Transverse colon (tissue), 4 donors: ENCODE measurements around the gene KRTAP4-9. TPM values are rescaled to one million over a fixed set of nuclear protein-coding genes. Genes with fewer than 3 reads are reported as not detected.
"Not testable (repeated sequence)": the region's sequence is repeated elsewhere in the genome, so short reads cannot be mapped to it uniquely, and the experiment has no call there.

Source experiments
- DNase-seq: peaks from one replicate; pipeline ENCODE4 v3.0.0-alpha.2; 2019
- H3K27ac ChIP-seq, 4 donors: fragments of 200-600 bp; sonication (generic); 2 replicates each; pipeline ENCODE4 v1.5.1; 2016 to 2018; ENCODE audit warnings: inconsistent platforms in 4 of 4
- H3K27me3 ChIP-seq: fragments of 200-600 bp; sonication (generic); 2 replicates; pipeline ENCODE4 v1.5.1; 2017; ENCODE audit warnings: inconsistent platforms
- H3K36me3 ChIP-seq, 4 donors: fragments of 200-600 bp; sonication (generic); 2 replicates each; pipeline ENCODE4 v1.5.1; 2017 to 2019; ENCODE audit warnings: inconsistent platforms in 4 of 4
- H3K4me1 ChIP-seq, 4 donors: fragments of 200-600 bp; sonication (generic); 2 replicates each; pipeline ENCODE4 v1.5.1; 2017 to 2020; ENCODE audit warnings: inconsistent platforms in 4 of 4
- H3K4me3 ChIP-seq, 4 donors: fragments of 200-600 bp; sonication (generic); 1 replicate in 1 of 4; 2 replicates in 3 of 4; pipeline versions ENCODE4 v1.5.1 to v1.6.1; 2017 to 2019; ENCODE audit warnings: inconsistent platforms in 4 of 4
- H3K9me3 ChIP-seq, 2 donors: fragments of 200-600 bp; sonication (generic); 2 replicates each; pipeline ENCODE4 v1.5.1; 2017 to 2019; ENCODE audit warnings: inconsistent platforms in 2 of 2
- CTCF ChIP-seq, 5 experiments: fragments of 200-600 bp in 3 of 5; fragments of 450-650 bp in 2 of 5; sonication (generic) in 3 of 5; IDR thresholded peaks; 1 replicate in 2 of 5; 2 replicates in 3 of 5; pipeline ENCODE4 v1.5.1; 2016 to 2017; ENCODE audit warnings: antibody characterized with exemption in 5 of 5, inconsistent platforms in 3 of 5, mild to moderate bottlenecking in 2 of 5, moderate library complexity in 1 of 5
- EP300 ChIP-seq: sonication (generic); formaldehyde crosslinking; IDR thresholded peaks from one replicate; pipeline ENCODE4 v1.6.1; 2017; ENCODE audit warnings: antibody characterized with exemption, low read depth
- POLR2A ChIP-seq: fragments of 450-650 bp; IDR thresholded peaks from one replicate; pipeline ENCODE4 v1.6.1; 2016; ENCODE audit warnings: antibody characterized with exemption, mild to moderate bottlenecking, moderate library complexity
- POLR2AphosphoS5 ChIP-seq, 3 donors: sonication (generic); formaldehyde crosslinking; IDR thresholded peaks; one replicate each; pipeline ENCODE4 v1.6.1; 2016; ENCODE audit warnings: antibody characterized with exemption in 3 of 3
- WGBS, 2 donors: methylation state at CpG; one replicate each; pipeline ENCODE4 v1.1.5; 2018; ENCODE audit warnings: low coverage in 1 of 2; 5-methylcytosine and 5-hydroxymethylcytosine counted together
- in situ Hi-C, 4 donors: fragments of 200-750 bp; cut with MboI; loops; one replicate each; pipeline versions ENCODE4 v1.15.0 to v1.15.1; 2017; ENCODE audit warnings: low sequenced_read_pairs in 3 of 4, low pct_ligation_motif_present in 1 of 4, low pct_unique_long_range_greater_than_20kb in 1 of 4
- intact Hi-C: fragments of 100-400 bp; cut with DNase I; formaldehyde crosslinking; loops from one replicate; pipeline ENCODE4 v1.15.1; 2023; ENCODE audit warnings: low total_unique reads
- total RNA-seq, 4 donors: library from RNA; depleted of rRNA; stranded (reverse); fragments of >200 nt; gene quantifications; one replicate each; pipeline ENCODE4 v1.1.0, GENCODE V29; 2016

The KRTAP4-9 gene
- total RNA-seq, 4 donors from 2014 or later, result not detected

GRCh38 chr17:41073676-41074075 lies 31.5 kb upstream of the KRTAP4-9 start:
- Histone ChIP-seq H3K4me3 (no peak overlapping the region), H3K27me3 (peaks cover 8% of the 10 kb centered on the region), H3K9me3 (no peaks in the 10 kb centered on the region), H3K4me1 (no peaks in the 10 kb centered on the region), H3K36me3 (no peaks in the 10 kb centered on the region), H3K27ac (no peak overlapping the region)
- intact Hi-C loops (no loop called here), in situ Hi-C loops (no loop called here)
- TF ChIP-seq POLR2AphosphoS5 (IDR thresholded peaks at IDR 0.05) (no peak), EP300 (no peak), POLR2A (no peak), CTCF (IDR thresholded peaks at IDR 0.05) (no peak)
- 69 to 88% methylated on average over 2 of the region's 2 CpGs for WGBS, 2 donors
- DNase-seq, result no peak

- H3K27ac ChIP-seq, result no peak overlapping the region
- intact Hi-C loops, result no loop called here
- no peaks in the 10 kb centered on the region for H3K36me3 ChIP-seq
- in situ Hi-C loops, result no loop called here
- H3K9me3 ChIP-seq, result no peaks in the 10 kb centered on the region
- no peak overlapping the region for H3K4me3 ChIP-seq
- DNase-seq, result no peak
- H3K4me1 ChIP-seq, result no peaks in the 10 kb centered on the region
- peaks cover 8% of the 10 kb centered on the region for H3K27me3 ChIP-seq
- TF ChIP-seq CTCF (IDR thresholded peaks at IDR 0.05) (no peak), POLR2AphosphoS5 (IDR thresholded peaks at IDR 0.05) (no peak), EP300 (no peak), POLR2A (no peak)
Measured at GRCh38 chr17:41076788-41077187, 28.4 kb upstream of the KRTAP4-9 start.

- WGBS, 2 donors, result 44 to 55% methylated on average over 4 of the region's 4 CpGs
- intact Hi-C loops (no loop called here), in situ Hi-C loops (no loop called here)
- no peaks in the 10 kb centered on the region for H3K4me1 ChIP-seq
- H3K27me3 ChIP-seq, result no peaks in the 10 kb centered on the region
- no peaks in the 10 kb centered on the region for H3K36me3 ChIP-seq
- DNase-seq, result no peak
- no peak overlapping the region for H3K27ac ChIP-seq
- no peak overlapping the region for H3K4me3 ChIP-seq
- TF ChIP-seq CTCF (IDR thresholded peaks at IDR 0.05) (no peak), EP300 (no peak), POLR2AphosphoS5 (IDR thresholded peaks at IDR 0.05) (no peak), POLR2A (no peak)
- no peaks in the 10 kb centered on the region for H3K9me3 ChIP-seq
Measured at GRCh38 chr17:41082626-41083025, 22.6 kb upstream of the KRTAP4-9 start.

- intact Hi-C loops, H3K4me1 ChIP-seq: not testable (repeated sequence)
Measured at GRCh38 chr17:41083427-41083826, 21.8 kb upstream of the KRTAP4-9 start.

GRCh38 chr17:41084100-41084856 lies 20.9 kb upstream of the KRTAP4-9 start, which contains the start of gene KRTAP4-7:
Gene KRTAP4-7 (plus strand): TSS chr17:41084150. CDS start chr17:41084207, 57 bp downstream.
- WGBS, 2 donors, result 80 to 83% methylated on average over 1 to 10 of the region's 14 CpGs
- DNase-seq, H3K4me1 ChIP-seq, in situ Hi-C loops, H3K27ac ChIP-seq, H3K36me3 ChIP-seq, intact Hi-C loops, H3K27me3 ChIP-seq, H3K9me3 ChIP-seq, H3K4me3 ChIP-seq: not testable (repeated sequence)

More at GRCh38 chr17:41083427-41083826, 21.8 kb upstream of the KRTAP4-9 start:
- H3K4me3 ChIP-seq, H3K27me3 ChIP-seq, H3K9me3 ChIP-seq, DNase-seq, in situ Hi-C loops, H3K36me3 ChIP-seq, H3K27ac ChIP-seq: not testable (repeated sequence)
- WGBS, 2 donors, result 75 to 83% methylated on average over 2 of the region's 2 CpGs

GRCh38 chr17:41088760-41089352 lies 16.3 kb upstream of the KRTAP4-9 start:
- in situ Hi-C loops, H3K27me3 ChIP-seq, intact Hi-C loops, H3K9me3 ChIP-seq, DNase-seq, H3K4me1 ChIP-seq, H3K27ac ChIP-seq, H3K4me3 ChIP-seq, H3K36me3 ChIP-seq: not testable (repeated sequence)
- 58 to 65% methylated on average over 2 to 4 of the region's 4 CpGs for WGBS, 2 donors
